BLaER1 treated with 17β-estradiol and CSF1 and Interleukin-3, amounts not matched to agents 10 nM and 100 nM (cell line): ENCODE measurements around the gene RNLS.
A peak's percentile ranks its signal among the peaks of the same experiment; 100 is the strongest.

Source experiments
- H3K27ac ChIP-seq, 11 experiments: shearing (Covaris generic); formaldehyde crosslinking; 2 replicates each; pipeline ENCODE4 v1.8.1; 2022
- H3K27me3 ChIP-seq, 11 experiments: shearing (Covaris generic); formaldehyde crosslinking; 2 replicates each; pipeline ENCODE4 v1.8.1; 2022
- H3K36me3 ChIP-seq, 11 experiments: shearing (Covaris generic); formaldehyde crosslinking; 2 replicates each; pipeline ENCODE4 v1.8.1; 2022
- H3K4me1 ChIP-seq, 10 experiments: shearing (Covaris generic); formaldehyde crosslinking; 2 replicates each; pipeline ENCODE4 v1.8.1; 2022
- H3K4me2 ChIP-seq, 11 experiments: shearing (Covaris generic); formaldehyde crosslinking; 2 replicates each; pipeline ENCODE4 v1.8.1; 2022
- H3K4me3 ChIP-seq, 10 experiments: shearing (Covaris generic); formaldehyde crosslinking; 2 replicates each; pipeline ENCODE4 v1.8.1; 2022
- H3K9ac ChIP-seq, 11 experiments: shearing (Covaris generic); formaldehyde crosslinking; 2 replicates each; pipeline ENCODE4 v1.8.1; 2022
- H3K9me3 ChIP-seq, 11 experiments: shearing (Covaris generic); formaldehyde crosslinking; replicated peaks in 1 of 11; 2 replicates each; pipeline ENCODE4 v1.8.1; 2022
- H4K20me1 ChIP-seq, 11 experiments: shearing (Covaris generic); formaldehyde crosslinking; 2 replicates each; pipeline ENCODE4 v1.8.1; 2022
- Cebpa-rat ChIP-seq, 11 experiments: shearing (Covaris generic); IDR thresholded peaks; 2 replicates each; pipeline ENCODE4 v1.8.1; 2022

RNLS gene

GRCh38 chr10:88418871-88419270 lies 164.2 kb downstream of the RNLS start:
- no peaks in the 10 kb centered on the region for H3K9me3 ChIP-seq
- no peaks in the 10 kb centered on the region for H4K20me1 ChIP-seq
- no peak overlapping the region for H3K4me2 ChIP-seq
- H3K4me1 ChIP-seq = peaks cover 0 to 4% (median 0%) of the 10 kb centered on the region in 10 experiments; a peak in 8 of 20 replicates
- TF ChIP-seq Cebpa-rat (IDR thresholded peaks at IDR 0.05) = no peak
- H3K36me3 ChIP-seq = no peaks in the 10 kb centered on the region
- no peak overlapping the region for H3K9ac ChIP-seq
- H3K4me3 ChIP-seq = no peak overlapping the region
- no peak overlapping the region for H3K27ac ChIP-seq
- H3K27me3 ChIP-seq = no peaks in the 10 kb centered on the region

- Histone ChIP-seq H3K4me1 (peaks cover 7 to 15% (median 11%) of the 10 kb centered on the region in 10 experiments), H3K9ac (no peak overlapping the region), H4K20me1 (no peaks in the 10 kb centered on the region), H3K27me3 (no peaks in the 10 kb centered on the region), H3K4me2 (no peak overlapping the region), H3K9me3 (no peaks in the 10 kb centered on the region), H3K4me3 (no peak overlapping the region), H3K27ac (no peak overlapping the region), H3K36me3 (no peaks in the 10 kb centered on the region)
- TF ChIP-seq Cebpa-rat (IDR thresholded peaks at IDR 0.05) = no peak
Measured at GRCh38 chr10:88417387-88418030, 165.6 kb downstream of the RNLS start.

GRCh38 chr10:88416801-88417200 lies 166.3 kb downstream of the RNLS start:
- H3K4me3 ChIP-seq = no peak overlapping the region
- no peaks in the 10 kb centered on the region for H3K27me3 ChIP-seq
- H3K4me2 ChIP-seq = no peak overlapping the region
- no peaks in the 10 kb centered on the region for H3K36me3 ChIP-seq
- TF ChIP-seq Cebpa-rat (IDR thresholded peaks at IDR 0.05) = no peak
- H3K4me1 ChIP-seq = peaks cover 9 to 17% (median 12%) of the 10 kb centered on the region in 10 experiments
- H3K27ac ChIP-seq = no peak overlapping the region
- H3K9me3 ChIP-seq = no peaks in the 10 kb centered on the region
- H4K20me1 ChIP-seq = no peaks in the 10 kb centered on the region
- no peak overlapping the region for H3K9ac ChIP-seq

- Histone ChIP-seq H4K20me1 (no peaks in the 10 kb centered on the region), H3K9ac (no peak overlapping the region), H3K27me3 (no peaks in the 10 kb centered on the region), H3K4me1 (peaks cover 11 to 22% (median 15%) of the 10 kb centered on the region in 10 experiments), H3K27ac (no peak overlapping the region), H3K36me3 (no peaks in the 10 kb centered on the region), H3K4me2 (no peak overlapping the region), H3K4me3 (no peak overlapping the region), H3K9me3 (no peaks in the 10 kb centered on the region)
- TF ChIP-seq Cebpa-rat (IDR thresholded peaks at IDR 0.05) = no peak
Measured at GRCh38 chr10:88415533-88416130, 167.5 kb downstream of the RNLS start.

- peaks cover 15 to 30% (median 18%) of the 10 kb centered on the region in 10 experiments for H3K4me1 ChIP-seq
- H3K27me3 ChIP-seq = no peaks in the 10 kb centered on the region
- H3K9ac ChIP-seq = no peak overlapping the region
- H3K4me3 ChIP-seq = no peak overlapping the region
- no peaks in the 10 kb centered on the region for H3K36me3 ChIP-seq
- no peaks in the 10 kb centered on the region for H4K20me1 ChIP-seq
- H3K27ac ChIP-seq = no peak overlapping the region
- H3K4me2 ChIP-seq = peak overlapping the region; percentile 19 to 68 (median 35); a peak in 19 of 22 replicates
- TF ChIP-seq Cebpa-rat (IDR thresholded peaks at IDR 0.05) = no peak
- H3K9me3 ChIP-seq = no peaks in the 10 kb centered on the region
Measured at GRCh38 chr10:88413412-88413811, 169.7 kb downstream of the RNLS start.

- Histone ChIP-seq H3K4me2 (peak overlapping the region in 8 of 11 experiments; percentile 6 to 48 (median 24); a peak in 11 of 22 replicates), H3K27me3 (no peaks in the 10 kb centered on the region), H3K9me3 (peaks cover 0 to 3% (median 0%) of the 10 kb centered on the region in 11 experiments; a peak in 1 of 22 replicates), H3K4me1 (peaks cover 15 to 41% (median 26%) of the 10 kb centered on the region in 10 experiments), H3K9ac (no peak overlapping the region), H3K4me3 (no peak overlapping the region), H3K36me3 (no peaks in the 10 kb centered on the region), H4K20me1 (no peaks in the 10 kb centered on the region), H3K27ac (no peak overlapping the region)
- no peak for TF ChIP-seq Cebpa-rat (IDR thresholded peaks at IDR 0.05)
Measured at GRCh38 chr10:88411772-88412349, 171.3 kb downstream of the RNLS start.

GRCh38 chr10:88409824-88410223 lies 173.3 kb downstream of the RNLS start:
- Histone ChIP-seq H4K20me1 (no peaks in the 10 kb centered on the region), H3K4me2 (peak overlapping the region in 1 of 11 experiments; percentile 2; a peak in 2 of 22 replicates), H3K4me3 (no peak overlapping the region), H3K9me3 (peaks cover 0 to 8% (median 0%) of the 10 kb centered on the region in 11 experiments; a peak in 1 of 22 replicates), H3K27ac (no peak overlapping the region), H3K9ac (no peak overlapping the region), H3K36me3 (no peaks in the 10 kb centered on the region), H3K27me3 (no peaks in the 10 kb centered on the region), H3K4me1 (peaks cover 15 to 42% (median 26%) of the 10 kb centered on the region in 10 experiments)
- no peak for TF ChIP-seq Cebpa-rat (IDR thresholded peaks at IDR 0.05)

GRCh38 chr10:88409236-88409635 lies 173.9 kb downstream of the RNLS start:
- Histone ChIP-seq H3K9me3 (peaks cover 0 to 8% (median 0%) of the 10 kb centered on the region in 11 experiments; a peak in 1 of 22 replicates), H3K4me2 (peak overlapping the region in 3 of 11 experiments; percentile 2 to 11 (median 3); a peak in 3 of 22 replicates), H3K4me1 (peaks cover 15 to 47% (median 26%) of the 10 kb centered on the region in 10 experiments), H3K27ac (0 out of 22 replicates have a peak overlapping the region, but pooled peaks of 1 of the 11 experiments have one; percentile 1), H3K27me3 (no peaks in the 10 kb centered on the region), H3K4me3 (no peak overlapping the region), H3K9ac (no peak overlapping the region), H3K36me3 (no peaks in the 10 kb centered on the region), H4K20me1 (no peaks in the 10 kb centered on the region)
- TF ChIP-seq Cebpa-rat (IDR thresholded peaks at IDR 0.05) = no peak

- peak overlapping the region in 7 of 11 experiments; percentile 19 to 59 (median 54); a peak in 11 of 22 replicates for H3K4me2 ChIP-seq
- no peaks in the 10 kb centered on the region for H4K20me1 ChIP-seq
- H3K9me3 ChIP-seq = peaks cover 0 to 8% (median 0%) of the 10 kb centered on the region in 11 experiments; a peak in 1 of 22 replicates
- H3K4me3 ChIP-seq = no peak overlapping the region
- H3K9ac ChIP-seq = no peak overlapping the region
- H3K4me1 ChIP-seq = peaks cover 8 to 38% (median 18%) of the 10 kb centered on the region in 10 experiments; a peak in 19 of 20 replicates
- no peak for TF ChIP-seq Cebpa-rat (IDR thresholded peaks at IDR 0.05)
- peak overlapping the region in 4 of 11 experiments; percentile 29 to 51 (median 39); a peak in 4 of 22 replicates for H3K27ac ChIP-seq
- H3K27me3 ChIP-seq = no peaks in the 10 kb centered on the region
- no peaks in the 10 kb centered on the region for H3K36me3 ChIP-seq
Measured at GRCh38 chr10:88408096-88408495, 175.0 kb downstream of the RNLS start.
